ENCODE results near the gene TSPEAR. TPM values are rescaled to one million over a fixed set of nuclear protein-coding genes. Genes with fewer than 3 reads are reported as not detected.

The TSPEAR gene
- polyA plus RNA-seq: under 1 TPM; 0.01 to 0.04 TPM

DNA sequence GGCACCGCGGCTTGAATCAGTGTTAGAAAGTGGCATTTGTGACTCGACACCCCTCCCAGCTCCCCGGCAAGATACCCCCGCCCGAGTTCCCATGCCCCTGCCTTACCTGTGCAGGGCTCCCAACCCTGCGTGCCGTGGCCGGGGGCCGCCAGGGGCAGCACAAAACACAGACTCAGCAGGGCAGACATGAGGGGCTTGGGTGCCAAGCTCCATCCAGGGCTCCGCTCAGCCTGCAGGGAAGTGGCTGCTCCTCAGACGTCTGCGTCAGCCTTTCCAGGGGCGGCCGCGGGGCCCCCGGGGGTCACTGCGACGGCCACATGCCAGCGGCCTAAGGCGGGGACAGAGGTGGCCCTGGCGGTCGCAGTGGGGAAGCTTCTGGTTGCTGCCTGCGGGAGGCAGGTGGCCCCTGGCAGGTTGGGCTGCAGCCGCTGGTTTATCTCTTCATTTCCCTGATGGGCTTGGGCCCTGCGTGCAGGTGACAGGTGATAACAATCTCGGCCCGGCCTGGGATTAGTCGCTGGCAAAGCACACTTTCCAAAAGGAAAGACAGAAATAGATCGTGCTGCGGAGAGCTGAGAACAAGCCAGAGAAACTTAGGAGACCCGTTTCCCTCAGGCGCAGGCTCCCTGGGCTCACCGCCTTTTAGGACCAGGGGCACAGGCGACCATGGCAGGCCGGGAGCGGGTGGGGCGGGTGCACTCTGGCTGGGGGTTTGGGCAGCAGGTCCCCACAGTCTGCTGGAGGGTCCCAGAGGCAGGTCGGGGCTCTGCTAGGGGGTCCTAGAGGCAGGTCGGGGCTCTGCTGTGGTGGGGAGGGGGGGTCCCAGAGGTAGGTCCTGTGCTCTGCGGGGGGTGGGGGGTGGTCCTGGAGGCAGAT lies at the start of gene TSPEAR:
TSPEAR (minus strand) TSS at position 246 of the 876 bp plus-strand sequence; CDS start at position 188, 58 bp downstream.
- Histone ChIP-seq H3K27ac (ENCODE audit: low read depth in 2 of 2, low read length in 1 of 2) (no peak within 1 kb of the TSS), H3K4me1 (ENCODE audit: control insufficient read depth in 2 of 2, insufficient read depth in 2 of 2, low read length in 1 of 2) (peaks cover 3 to 8% of the 10 kb centered on the region in 2 donors), H3K4me3 (ENCODE audit: low read depth in 1 of 2, low read length in 2 of 2) (no peak within 1 kb of the TSS), H3K9me3 (ENCODE audit: control insufficient read depth in 2 of 2, insufficient read depth in 1 of 2, low read depth in 1 of 2, low read length in 1 of 2) (peaks cover 0 to 5% of the 10 kb centered on the region in 2 donors), H3K36me3 (ENCODE audit: control insufficient read depth in 2 of 2, insufficient read depth in 2 of 2, low read length in 1 of 2) (no peaks in the 10 kb centered on the region), H3K27me3 (ENCODE audit: control insufficient read depth in 1 of 2, insufficient read depth in 2 of 2, low read length in 2 of 2) (peaks cover 10 to 35% of the 10 kb centered on the region in 2 donors)
- WGBS, 2 donors: 2% methylated on average over 40 to 41 of the region's 41 CpGs

DNA sequence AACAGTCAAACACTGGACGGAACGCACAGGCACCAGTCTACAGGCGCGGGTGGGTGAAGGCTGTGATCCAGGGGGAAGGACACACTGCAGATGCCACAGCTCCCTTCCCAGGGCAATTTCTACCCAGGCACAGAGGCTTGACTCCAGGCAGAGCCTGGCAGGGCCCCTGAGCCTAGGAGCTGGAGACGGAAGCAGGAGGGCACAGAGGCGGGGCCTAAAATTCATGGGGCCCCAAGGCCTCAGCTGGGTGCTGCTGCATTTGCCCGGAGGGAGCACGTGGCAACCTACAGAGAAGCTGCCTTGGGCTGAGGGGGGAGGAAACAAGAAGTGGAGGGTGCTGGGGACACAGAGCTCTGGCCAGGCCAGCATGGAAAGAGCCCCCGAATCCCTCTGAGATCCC lies 49.0 kb upstream of the TSPEAR start:
- peaks cover 0 to 3% of the 10 kb centered on the region in 2 donors for H3K9me3 ChIP-seq (ENCODE audit: control insufficient read depth in 2 of 2, insufficient read depth in 1 of 2, low read depth in 1 of 2, low read length in 1 of 2)
- H3K4me1 ChIP-seq (ENCODE audit: control insufficient read depth in 2 of 2, insufficient read depth in 2 of 2, low read length in 1 of 2): peaks cover 0 to 13% of the 10 kb centered on the region in 2 donors
- WGBS, 2 donors: 87 to 89% methylated on average over 9 of the region's 9 CpGs
- no peak overlapping the region for H3K4me3 ChIP-seq (ENCODE audit: low read depth in 1 of 2, low read length in 2 of 2)
- H3K36me3 ChIP-seq (ENCODE audit: control insufficient read depth in 2 of 2, insufficient read depth in 2 of 2, low read length in 1 of 2): no peaks in the 10 kb centered on the region
- no peaks in the 10 kb centered on the region for H3K27me3 ChIP-seq (ENCODE audit: control insufficient read depth in 1 of 2, insufficient read depth in 2 of 2, low read length in 2 of 2)
- no peak overlapping the region for H3K27ac ChIP-seq (ENCODE audit: low read depth in 2 of 2, low read length in 1 of 2)

DNA sequence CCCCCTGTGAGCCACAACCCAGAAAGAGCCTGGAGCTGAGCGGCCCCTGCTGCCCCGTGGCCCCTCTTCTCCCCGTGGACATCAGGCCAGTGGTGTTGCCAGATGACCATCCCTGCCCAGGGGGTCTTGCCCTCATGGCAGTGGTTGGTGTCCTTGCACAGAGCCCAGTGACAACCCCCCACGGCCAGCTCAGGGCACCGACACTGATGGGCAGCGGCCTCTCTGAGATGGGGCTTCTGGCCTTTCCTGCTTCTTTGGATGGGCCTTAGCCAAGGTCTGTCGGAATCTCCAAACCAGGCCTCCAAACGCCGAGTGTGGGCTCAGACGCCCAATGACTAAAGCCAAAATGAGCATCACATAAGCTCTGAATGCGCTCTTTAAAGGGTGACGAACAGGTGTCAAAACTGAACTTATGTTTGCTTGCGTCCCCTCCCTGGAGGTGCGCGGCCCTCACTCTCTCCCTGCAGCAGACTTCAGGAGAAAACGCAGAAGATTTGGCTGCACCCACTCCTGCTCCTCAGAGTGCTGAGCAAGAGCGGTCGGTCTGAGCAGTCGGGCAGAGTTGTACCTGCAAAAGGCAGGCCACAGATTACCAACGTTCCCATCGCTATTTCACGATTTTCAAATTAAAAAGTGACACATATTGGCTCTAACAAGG lies 48.4 kb upstream of the TSPEAR start:
- H3K27me3 ChIP-seq (ENCODE audit: control insufficient read depth in 1 of 2, insufficient read depth in 2 of 2, low read length in 2 of 2): no peaks in the 10 kb centered on the region
- peaks cover 0 to 12% of the 10 kb centered on the region in 2 donors for H3K4me1 ChIP-seq (ENCODE audit: control insufficient read depth in 2 of 2, insufficient read depth in 2 of 2, low read length in 1 of 2)
- no peak overlapping the region for H3K4me3 ChIP-seq (ENCODE audit: low read depth in 1 of 2, low read length in 2 of 2)
- H3K9me3 ChIP-seq (ENCODE audit: control insufficient read depth in 2 of 2, insufficient read depth in 1 of 2, low read depth in 1 of 2, low read length in 1 of 2): peaks cover 0 to 3% of the 10 kb centered on the region in 2 donors
- WGBS, 2 donors: 87 to 95% methylated on average over 22 of the region's 22 CpGs
- H3K36me3 ChIP-seq (ENCODE audit: control insufficient read depth in 2 of 2, insufficient read depth in 2 of 2, low read length in 1 of 2): no peaks in the 10 kb centered on the region
- H3K27ac ChIP-seq (ENCODE audit: low read depth in 2 of 2, low read length in 1 of 2): no peak overlapping the region

- Histone ChIP-seq H3K36me3 (ENCODE audit: control insufficient read depth in 2 of 2, insufficient read depth in 2 of 2, low read length in 1 of 2) (no peaks in the 10 kb centered on the region), H3K4me3 (ENCODE audit: low read depth in 1 of 2, low read length in 2 of 2) (no peak overlapping the region), H3K9me3 (ENCODE audit: control insufficient read depth in 2 of 2, insufficient read depth in 1 of 2, low read depth in 1 of 2, low read length in 1 of 2) (no peaks in the 10 kb centered on the region), H3K27me3 (ENCODE audit: control insufficient read depth in 1 of 2, insufficient read depth in 2 of 2, low read length in 2 of 2) (no peaks in the 10 kb centered on the region), H3K4me1 (ENCODE audit: control insufficient read depth in 2 of 2, insufficient read depth in 2 of 2, low read length in 1 of 2) (peaks cover 0 to 7% of the 10 kb centered on the region in 2 donors), H3K27ac (ENCODE audit: low read depth in 2 of 2, low read length in 1 of 2) (no peak overlapping the region)
- 74 to 77% methylated on average over 25 to 26 of the region's 26 CpGs for WGBS, 2 donors
These were observed 47.6 kb upstream of the TSPEAR start for GRCh38 chr21:44758781-44759627.

DNA sequence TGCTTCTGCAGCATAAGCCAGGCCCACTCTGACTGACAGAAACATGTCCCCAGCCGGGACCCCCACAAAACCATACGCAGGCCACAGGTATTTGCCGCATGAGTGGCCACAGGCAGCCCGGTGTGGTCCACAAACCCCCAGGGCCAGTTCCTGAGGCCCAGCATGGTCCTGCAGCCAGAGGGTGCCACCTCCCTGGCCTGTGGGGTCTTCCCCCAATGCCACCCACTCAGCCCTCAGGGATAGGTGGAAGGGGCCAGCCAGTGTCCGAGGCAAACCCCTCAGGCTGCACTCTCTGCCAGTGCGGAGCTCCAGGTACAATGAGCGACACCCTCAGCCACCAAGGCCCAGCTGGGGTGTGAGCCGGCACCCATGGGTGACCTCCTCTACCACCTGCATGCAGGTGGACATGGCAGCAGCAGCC lies 46.8 kb upstream of the TSPEAR start:
- Histone ChIP-seq H3K4me3 (ENCODE audit: low read depth in 1 of 2, low read length in 2 of 2) (no peak overlapping the region), H3K27ac (ENCODE audit: low read depth in 2 of 2, low read length in 1 of 2) (no peak overlapping the region), H3K36me3 (ENCODE audit: control insufficient read depth in 2 of 2, insufficient read depth in 2 of 2, low read length in 1 of 2) (no peaks in the 10 kb centered on the region), H3K27me3 (ENCODE audit: control insufficient read depth in 1 of 2, insufficient read depth in 2 of 2, low read length in 2 of 2) (no peaks in the 10 kb centered on the region), H3K4me1 (ENCODE audit: control insufficient read depth in 2 of 2, insufficient read depth in 2 of 2, low read length in 1 of 2) (peaks cover 0 to 6% of the 10 kb centered on the region in 2 donors), H3K9me3 (ENCODE audit: control insufficient read depth in 2 of 2, insufficient read depth in 1 of 2, low read depth in 1 of 2, low read length in 1 of 2) (no peaks in the 10 kb centered on the region)
- 96 to 98% methylated on average over 8 of the region's 8 CpGs for WGBS, 2 donors

DNA sequence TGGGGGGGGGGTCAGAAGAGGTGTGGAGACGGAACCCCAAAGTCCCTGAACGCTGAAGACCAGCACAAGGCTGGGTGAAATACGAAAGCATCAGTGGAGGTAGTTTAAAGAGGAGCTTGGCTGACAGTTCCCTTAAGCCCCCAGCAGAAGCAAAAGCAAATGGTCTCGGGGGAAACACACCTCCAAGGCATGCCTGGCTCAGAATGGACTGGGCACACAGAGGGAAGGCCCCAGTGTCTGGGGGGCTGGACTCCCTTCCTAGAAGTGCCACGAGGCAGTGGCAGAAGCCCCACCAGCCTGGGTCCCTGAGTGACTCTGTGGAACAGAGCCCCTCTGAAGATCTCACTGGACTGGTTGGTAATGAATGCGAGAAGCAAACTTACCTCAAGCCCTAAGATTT lies 46.4 kb upstream of the TSPEAR start:
- Histone ChIP-seq H3K4me1 (ENCODE audit: control insufficient read depth in 2 of 2, insufficient read depth in 2 of 2, low read length in 1 of 2) (peaks cover 0 to 8% of the 10 kb centered on the region in 2 donors), H3K4me3 (ENCODE audit: low read depth in 1 of 2, low read length in 2 of 2) (no peak overlapping the region), H3K9me3 (ENCODE audit: control insufficient read depth in 2 of 2, insufficient read depth in 1 of 2, low read depth in 1 of 2, low read length in 1 of 2) (no peaks in the 10 kb centered on the region), H3K27me3 (ENCODE audit: control insufficient read depth in 1 of 2, insufficient read depth in 2 of 2, low read length in 2 of 2) (no peaks in the 10 kb centered on the region), H3K27ac (ENCODE audit: low read depth in 2 of 2, low read length in 1 of 2) (no peak overlapping the region), H3K36me3 (ENCODE audit: control insufficient read depth in 2 of 2, insufficient read depth in 2 of 2, low read length in 1 of 2) (no peaks in the 10 kb centered on the region)
- WGBS, 2 donors: 87 to 89% methylated on average over 6 of the region's 6 CpGs

DNA sequence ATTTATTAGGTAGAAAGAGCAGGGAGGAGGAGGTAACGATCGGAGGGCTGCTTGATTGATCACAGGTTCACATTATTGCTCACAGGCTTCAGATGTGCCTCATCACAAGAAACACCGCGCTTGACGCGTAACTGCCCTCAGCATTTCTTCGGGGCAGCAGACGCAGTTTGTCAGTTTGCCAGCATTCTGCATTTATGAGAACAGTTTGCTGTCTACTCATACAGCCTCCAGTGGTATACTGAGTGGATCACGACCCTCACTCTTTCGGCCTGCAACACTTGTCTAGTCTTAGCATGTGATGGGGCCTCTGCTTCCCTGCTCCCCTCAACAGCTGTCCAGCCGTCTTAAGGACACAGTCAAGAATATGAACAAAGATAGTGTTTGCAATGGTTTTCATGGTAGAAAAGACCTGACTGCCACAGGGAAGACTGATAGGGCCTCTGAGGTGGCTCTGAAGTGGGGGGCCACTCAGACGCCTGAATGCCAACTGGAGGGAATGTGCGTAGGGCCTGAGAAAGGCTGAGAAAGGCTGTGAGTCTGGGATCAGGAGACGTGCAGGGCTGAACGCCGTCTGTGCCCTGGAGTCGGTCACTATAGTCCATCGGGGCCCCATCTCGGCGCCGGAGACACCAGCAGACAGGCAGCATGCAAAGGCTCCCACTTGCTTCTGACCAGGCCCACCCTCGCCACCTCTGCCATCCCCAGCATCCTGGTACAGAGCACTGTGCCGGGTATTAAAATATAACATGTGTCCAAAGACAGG lies 45.2 kb upstream of the TSPEAR start:
- no peaks in the 10 kb centered on the region for H3K36me3 ChIP-seq (ENCODE audit: control insufficient read depth in 2 of 2, insufficient read depth in 2 of 2, low read length in 1 of 2)
- H3K9me3 ChIP-seq (ENCODE audit: control insufficient read depth in 2 of 2, insufficient read depth in 1 of 2, low read depth in 1 of 2, low read length in 1 of 2): no peaks in the 10 kb centered on the region
- WGBS, 2 donors: 91 to 92% methylated on average over 23 of the region's 23 CpGs
- H3K4me1 ChIP-seq (ENCODE audit: control insufficient read depth in 2 of 2, insufficient read depth in 2 of 2, low read length in 1 of 2): peaks cover 0 to 8% of the 10 kb centered on the region in 2 donors
- H3K27ac ChIP-seq (ENCODE audit: low read depth in 2 of 2, low read length in 1 of 2): no peak overlapping the region
- H3K4me3 ChIP-seq (ENCODE audit: low read depth in 1 of 2, low read length in 2 of 2): no peak overlapping the region
- no peaks in the 10 kb centered on the region for H3K27me3 ChIP-seq (ENCODE audit: control insufficient read depth in 1 of 2, insufficient read depth in 2 of 2, low read length in 2 of 2)

DNA sequence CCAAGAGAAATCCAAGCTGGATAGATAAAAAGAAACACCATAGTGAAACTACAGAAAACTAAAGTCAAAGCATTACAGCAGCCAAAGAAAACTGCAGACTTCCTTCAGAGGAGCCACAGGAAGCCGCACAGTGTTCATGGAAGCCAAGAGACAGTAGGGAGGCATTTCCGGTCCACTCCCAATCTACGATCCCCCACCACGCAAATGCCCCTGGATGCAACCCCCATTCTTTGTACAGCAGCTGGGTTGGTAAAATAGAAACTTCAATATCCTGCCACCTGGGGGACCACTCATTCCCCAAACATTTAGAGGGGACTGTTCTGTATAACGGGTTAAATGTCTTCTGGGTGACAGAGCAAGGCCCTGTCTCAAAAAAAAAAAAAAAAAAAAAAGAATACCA lies 43.9 kb upstream of the TSPEAR start:
- peaks cover 0 to 9% of the 10 kb centered on the region in 2 donors for H3K4me1 ChIP-seq (ENCODE audit: control insufficient read depth in 2 of 2, insufficient read depth in 2 of 2, low read length in 1 of 2)
- no peak overlapping the region for H3K4me3 ChIP-seq (ENCODE audit: low read depth in 1 of 2, low read length in 2 of 2)
- WGBS, 2 donors: 66 to 84% methylated on average over 5 of the region's 5 CpGs
- no peaks in the 10 kb centered on the region for H3K9me3 ChIP-seq (ENCODE audit: control insufficient read depth in 2 of 2, insufficient read depth in 1 of 2, low read depth in 1 of 2, low read length in 1 of 2)
- H3K36me3 ChIP-seq (ENCODE audit: control insufficient read depth in 2 of 2, insufficient read depth in 2 of 2, low read length in 1 of 2): no peaks in the 10 kb centered on the region
- H3K27me3 ChIP-seq (ENCODE audit: control insufficient read depth in 1 of 2, insufficient read depth in 2 of 2, low read length in 2 of 2): no peaks in the 10 kb centered on the region
- no peak overlapping the region for H3K27ac ChIP-seq (ENCODE audit: low read depth in 2 of 2, low read length in 1 of 2)

- H3K27ac ChIP-seq (ENCODE audit: low read depth in 2 of 2, low read length in 1 of 2): no peak overlapping the region
- H3K4me3 ChIP-seq (ENCODE audit: low read depth in 1 of 2, low read length in 2 of 2): no peak overlapping the region
- no peaks in the 10 kb centered on the region for H3K27me3 ChIP-seq (ENCODE audit: control insufficient read depth in 1 of 2, insufficient read depth in 2 of 2, low read length in 2 of 2)
- WGBS, 2 donors: 56 to 72% methylated on average over 19 of the region's 19 CpGs
- no peaks in the 10 kb centered on the region for H3K9me3 ChIP-seq (ENCODE audit: control insufficient read depth in 2 of 2, insufficient read depth in 1 of 2, low read depth in 1 of 2, low read length in 1 of 2)
- H3K4me1 ChIP-seq (ENCODE audit: control insufficient read depth in 2 of 2, insufficient read depth in 2 of 2, low read length in 1 of 2): peaks cover 0 to 15% of the 10 kb centered on the region in 2 donors
- H3K36me3 ChIP-seq (ENCODE audit: control insufficient read depth in 2 of 2, insufficient read depth in 2 of 2, low read length in 1 of 2): no peaks in the 10 kb centered on the region
These were observed 42.0 kb upstream of the TSPEAR start for GRCh38 chr21:44753357-44753756.
